Activated CD8-positive, alpha-beta T cell treated with anti-CD3 and anti-CD28 coated beads for 36 hours (primary cell): Measurements from ENCODE around the gene CSK. TPM values are rescaled to one million over a fixed set of nuclear protein-coding genes. Genes with fewer than 3 reads are reported as not detected.

Source experiments
- ATAC-seq: fragments of 200-7000 bp; cut with Tn5 transposase; one replicate; pipeline ENCODE4 v1.10.0; 2021; ENCODE audit warnings: mild to moderate bottlenecking, moderate library complexity
- CTCF ChIA-PET: fragments of 350-600 bp; sonication (Branson Sonifier 250); formaldehyde crosslinking; loops from one replicate; lab custom pipeline; 2021; ENCODE audit warnings: antibody characterized with exemption; lab: Charles Lee
- POLR2A ChIA-PET: fragments of 350-600 bp; sonication (Branson Sonifier 250); formaldehyde crosslinking; loops from one replicate; lab custom pipeline; 2021; ENCODE audit warnings: antibody characterized with exemption; lab: Charles Lee
- DNase-seq: peaks from one replicate; pipeline ENCODE4 v3.0.0-alpha.2; 2020
- H3K27ac Mint-ChIP-seq: one replicate; pipeline ENCODE4 v1.8.0; 2021; ENCODE audit warnings: mild to moderate bottlenecking, mixed read lengths
- H3K27me3 Mint-ChIP-seq: one replicate; pipeline ENCODE4 v1.8.0; 2021; ENCODE audit warnings: mixed read lengths
- H3K36me3 Mint-ChIP-seq: one replicate; pipeline ENCODE4 v1.8.0; 2021; ENCODE audit warnings: low read depth, mixed read lengths
- H3K4me1 Mint-ChIP-seq: one replicate; pipeline ENCODE4 v1.8.0; 2021; ENCODE audit warnings: low read depth, mixed read lengths
- H3K4me3 Mint-ChIP-seq: one replicate; pipeline ENCODE4 v1.8.0; 2021; ENCODE audit warnings: mild to moderate bottlenecking, moderate library complexity, mixed read lengths
- H3K9me3 Mint-ChIP-seq: one replicate; pipeline ENCODE4 v1.8.0; 2021; ENCODE audit warnings: mixed read lengths
- CTCF ChIP-seq: fragments of 200-600 bp; IDR thresholded peaks from one replicate; pipeline ENCODE4 v1.8.0; 2022; ENCODE audit warnings: antibody characterized with exemption, mild to moderate bottlenecking
- intact Hi-C: fragments of 100-400 bp; cut with micrococcal nuclease; formaldehyde crosslinking; loops from one replicate; pipeline ENCODE4 v1.10.0; 2022
- total RNA-seq, 2 experiments: library from RNA; stranded (reverse); gene quantifications; one replicate each; pipeline ENCODE4 v1.2.3, GENCODE V29; 2021

The CSK gene
- total RNA-seq, 2 experiments from 2014 or later, result 254 to 260 TPM

DNA sequence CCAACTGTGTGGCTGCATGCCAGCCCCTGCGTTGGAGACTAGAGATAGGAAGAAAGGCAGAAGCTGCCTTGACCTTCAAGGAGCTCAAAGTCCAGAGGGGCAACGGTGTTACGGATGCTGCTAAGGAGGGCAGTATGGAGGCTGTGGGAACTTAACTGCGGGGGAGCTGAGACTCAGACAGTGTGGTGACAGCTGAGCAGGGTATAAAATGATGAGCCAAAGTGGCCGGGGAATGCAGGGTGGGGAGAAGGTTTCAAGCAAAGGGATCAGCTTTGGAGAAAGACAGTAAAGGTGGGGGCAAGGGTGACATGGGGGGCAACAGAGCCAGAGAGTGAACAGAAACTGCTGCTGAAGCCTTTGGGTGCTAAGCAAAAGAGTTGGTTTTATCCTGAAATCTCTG is 39.5 kb upstream of the CSK start:
- no peak for TF ChIP-seq CTCF
- intact Hi-C loops, result no loop called here
- peaks cover 7% of the 10 kb centered on the region for H3K4me1 Mint-ChIP-seq

GRCh38 chr15:74746389-74746788 is 35.5 kb upstream of the CSK start:
- intact Hi-C loops, result no loop called here
- ChIA-PET POLR2A (no interaction called here), CTCF (interaction anchor here (1.9 kb wide), 1 partner anchor 112 kb away, joined by 9 read pairs; no protein-coding TSS in a partner anchor)
- Mint-ChIP-seq H3K9me3 (peaks cover 5% of the 10 kb centered on the region), H3K36me3 (no peaks in the 10 kb centered on the region), H3K27me3 (peaks cover 6% of the 10 kb centered on the region), H3K27ac (no peak overlapping the region), H3K4me1 (no peaks in the 10 kb centered on the region), H3K4me3 (no peak overlapping the region)
- ATAC-seq (no peak), DNase-seq (no peak)
- no peak for TF ChIP-seq CTCF

More for the DNA sequence above, 39.5 kb upstream of the CSK start:
- ATAC-seq (no peak), DNase-seq (no peak)
- ChIA-PET CTCF (interaction anchor here (2.5 kb wide), 1 partner anchor 106 kb away, joined by 8 read pairs; no protein-coding TSS in a partner anchor), POLR2A (no interaction called here)
- peaks cover 7% of the 10 kb centered on the region for H3K27me3 Mint-ChIP-seq
- peaks cover 5% of the 10 kb centered on the region for H3K36me3 Mint-ChIP-seq
- no peak overlapping the region for H3K27ac Mint-ChIP-seq
- peaks cover 12% of the 10 kb centered on the region for H3K9me3 Mint-ChIP-seq
- no peak overlapping the region for H3K4me3 Mint-ChIP-seq

GRCh38 chr15:74748322-74748946 is 33.4 kb upstream of the CSK start, which contains the start of gene CYP1A2:
Gene CYP1A2, plus strand, starts transcription at chr15:74748845. Its CDS starts 894 bp downstream, at chr15:74749739.
- CTCF ChIA-PET, result interaction anchor here (1.4 to 2.1 kb wide), 3 partner anchors 20 to 113 kb away, joined by 3 to 9 read pairs (median 6); no protein-coding TSS in a partner anchor
- peaks cover 1% of the 10 kb centered on the region for H3K27me3 Mint-ChIP-seq
- H3K36me3 Mint-ChIP-seq, result no peaks in the 10 kb centered on the region

DNA sequence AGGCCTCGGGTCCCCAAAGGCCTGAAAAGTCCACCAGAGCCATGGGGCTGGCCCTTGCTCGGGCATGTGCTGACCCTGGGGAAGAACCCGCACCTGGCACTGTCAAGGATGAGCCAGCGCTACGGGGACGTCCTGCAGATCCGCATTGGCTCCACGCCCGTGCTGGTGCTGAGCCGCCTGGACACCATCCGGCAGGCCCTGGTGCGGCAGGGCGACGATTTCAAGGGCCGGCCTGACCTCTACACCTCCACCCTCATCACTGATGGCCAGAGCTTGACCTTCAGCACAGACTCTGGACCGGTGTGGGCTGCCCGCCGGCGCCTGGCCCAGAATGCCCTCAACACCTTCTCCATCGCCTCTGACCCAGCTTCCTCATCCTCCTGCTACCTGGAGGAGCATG is 32.0 kb upstream of the CSK start:
- Mint-ChIP-seq H3K4me3 (no peak overlapping the region), H3K4me1 (no peaks in the 10 kb centered on the region), H3K27ac (no peak overlapping the region), H3K36me3 (no peaks in the 10 kb centered on the region), H3K27me3 (peaks cover 1% of the 10 kb centered on the region), H3K9me3 (no peaks in the 10 kb centered on the region)
- POLR2A ChIA-PET, result no interaction called here
- CTCF ChIA-PET, result interaction anchor here (0.6 to 2.1 kb wide), 3 partner anchors 19 to 114 kb away, joined by 3 to 9 read pairs (median 4); no protein-coding TSS in a partner anchor
- no peak for ATAC-seq
- no peak for TF ChIP-seq CTCF
- DNase-seq, result no peak
- intact Hi-C loops, result no loop called here

More at GRCh38 chr15:74748322-74748946, 33.4 kb upstream of the CSK start, which contains the start of gene CYP1A2:
- ATAC-seq (no peak), DNase-seq (no peak)
- Mint-ChIP-seq H3K9me3 (no peaks in the 10 kb centered on the region), H3K4me1 (no peaks in the 10 kb centered on the region), H3K27ac (no peak within 1 kb of the TSS), H3K4me3 (no peak within 1 kb of the TSS)
- intact Hi-C loops, result no loop called here
- POLR2A ChIA-PET, result interaction anchor here (0.5 to 0.6 kb wide), 2 partner anchors 23 to 327 kb away, joined by 3 read pairs; partner anchors contain the start of gene CYP1A1
- no peak for TF ChIP-seq CTCF

DNA sequence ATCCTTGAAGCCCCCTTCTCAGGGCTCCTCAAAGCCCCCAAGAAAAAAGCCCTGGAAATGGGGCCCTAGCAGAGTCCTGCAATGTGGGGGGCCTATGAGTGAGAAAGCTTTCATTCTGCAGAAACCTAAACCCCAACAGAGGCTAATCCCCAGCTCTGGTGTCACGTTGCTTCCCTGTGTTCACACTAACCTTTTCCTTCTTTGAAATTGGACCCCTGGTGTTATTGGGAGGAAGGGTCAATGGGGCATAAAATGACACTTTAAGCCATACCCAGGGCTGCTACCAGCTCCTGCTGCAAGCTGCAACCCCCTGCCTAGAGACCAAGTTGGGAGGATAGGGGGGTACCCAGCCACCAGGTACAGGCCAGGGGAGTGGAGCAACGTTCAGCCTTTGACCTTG is 31.1 kb upstream of the CSK start:
- POLR2A ChIA-PET, result interaction anchor here (0.7 kb wide), 1 partner anchor 13 kb away, joined by 3 read pairs; no protein-coding TSS in a partner anchor
- CTCF ChIA-PET, result interaction anchor here (1.2 to 1.6 kb wide), 2 partner anchors 18 to 116 kb away, joined by 3 to 7 read pairs; no protein-coding TSS in a partner anchor

More for the DNA sequence above, 31.1 kb upstream of the CSK start:
- ATAC-seq, result no peak
- Mint-ChIP-seq H3K9me3 (no peaks in the 10 kb centered on the region), H3K4me1 (no peaks in the 10 kb centered on the region), H3K4me3 (no peak overlapping the region), H3K27ac (no peak overlapping the region), H3K36me3 (no peaks in the 10 kb centered on the region), H3K27me3 (no peaks in the 10 kb centered on the region)
- intact Hi-C loops, result no loop called here
- no peak for DNase-seq
- no peak for TF ChIP-seq CTCF
